Activated CD4-positive, alpha-beta T cell treated with anti-CD3 and anti-CD28 coated beads for 1 hour (primary cell): ENCODE results near the gene CACNA1S.

Experiments
- DNase-seq: peaks from one replicate; pipeline ENCODE4 v3.0.0-alpha.2; 2020

The CACNA1S gene

GRCh38 chr1:201023920-201024624 is 88.2 kb downstream of the CACNA1S start:
- DNase-seq = no peak

GRCh38 chr1:201023517-201023902 is 88.7 kb downstream of the CACNA1S start, which contains the start of gene KIF21B:
Gene KIF21B (minus strand): TSS chr1:201023714. CDS start chr1:201023383, 331 bp downstream.
- peak; percentile 86 for DNase-seq

DNA sequence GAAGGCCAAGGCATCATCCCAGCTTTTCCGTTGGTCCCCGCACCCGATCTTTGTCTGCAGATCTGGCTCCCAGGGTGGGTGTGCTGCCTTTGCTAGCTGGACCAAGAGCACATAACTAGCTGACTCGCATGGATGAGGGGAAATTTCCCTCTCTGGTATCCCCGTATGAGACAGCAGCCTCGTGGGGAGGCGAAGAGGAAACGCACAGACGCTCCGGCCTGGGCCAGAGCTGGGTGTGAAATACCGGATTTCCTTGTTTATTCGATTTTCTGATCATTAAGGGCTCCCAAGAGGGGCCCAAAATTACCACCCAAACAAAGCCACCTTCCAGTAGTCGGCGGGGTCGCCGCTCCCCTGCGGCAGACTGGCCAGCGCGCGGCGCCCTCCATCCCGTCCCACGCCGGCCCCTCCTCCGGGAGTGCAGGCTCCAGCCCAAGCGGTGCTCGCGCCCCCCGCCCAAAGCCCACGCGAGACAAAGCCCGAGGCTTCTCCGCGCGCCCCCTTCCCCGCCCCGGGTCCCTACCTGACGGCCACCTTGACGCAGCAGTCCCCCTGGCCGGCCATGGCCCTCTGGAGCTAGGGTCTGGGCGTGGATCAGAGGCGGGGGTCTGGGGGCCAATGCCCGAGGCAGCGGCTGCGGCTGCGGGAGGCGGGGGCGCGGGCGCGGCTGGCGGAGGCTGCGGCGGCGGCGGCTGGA is 89.3 kb downstream of the CACNA1S start:
- no peak for DNase-seq

DNA sequence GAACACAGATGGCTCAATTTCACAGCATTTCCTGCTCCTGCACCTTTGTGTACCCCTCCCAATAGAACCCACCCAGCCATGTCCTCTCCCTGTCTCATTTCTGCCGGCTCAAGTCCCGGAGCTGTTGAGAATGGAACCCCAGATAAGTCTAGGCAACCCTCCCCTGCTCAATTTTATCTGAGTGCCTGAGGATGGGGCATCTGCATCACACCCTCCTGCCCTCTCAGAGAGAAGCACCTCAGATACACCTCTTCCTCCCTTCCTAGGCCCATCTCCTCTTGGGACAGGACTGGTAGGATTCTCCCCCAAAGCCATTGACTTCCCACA is 89.8 kb downstream of the CACNA1S start:
- no peak for DNase-seq

GRCh38 chr1:201021630-201022492 is 90.4 kb downstream of the CACNA1S start:
- no peak for DNase-seq

GRCh38 chr1:201020721-201021629 is 91.3 kb downstream of the CACNA1S start:
- DNase-seq = no peak

DNA sequence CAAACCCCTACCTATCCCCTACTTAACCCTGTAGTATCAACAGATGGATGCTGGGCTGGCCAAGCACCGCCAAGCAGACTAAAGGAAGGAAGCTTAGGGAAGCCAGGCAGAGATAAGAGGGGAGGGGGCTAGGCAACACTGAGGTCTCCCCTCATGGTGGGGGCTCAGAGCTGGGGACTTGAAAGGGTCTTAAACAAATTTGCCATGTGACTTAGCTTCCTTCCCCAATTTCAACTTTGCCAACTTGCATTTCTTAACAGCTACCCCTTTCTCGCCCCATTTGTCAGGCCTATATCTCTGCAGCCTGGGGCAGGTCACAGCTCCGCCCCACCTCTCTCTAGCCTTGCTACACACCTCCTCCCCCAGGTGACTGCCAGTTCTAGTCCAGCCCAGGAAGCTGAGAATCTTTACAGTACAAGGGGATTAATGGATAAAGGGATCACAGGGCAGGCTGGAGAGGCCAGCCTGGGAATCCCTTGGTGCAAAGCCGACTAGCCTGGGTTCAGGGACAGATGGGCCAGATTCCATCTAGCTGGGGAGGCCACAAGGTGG is 92.1 kb downstream of the CACNA1S start:
- DNase-seq = no peak

- DNase-seq = peak; percentile 81
Observed at GRCh38 chr1:201019321-201019977, 92.8 kb downstream of the CACNA1S start.

DNA sequence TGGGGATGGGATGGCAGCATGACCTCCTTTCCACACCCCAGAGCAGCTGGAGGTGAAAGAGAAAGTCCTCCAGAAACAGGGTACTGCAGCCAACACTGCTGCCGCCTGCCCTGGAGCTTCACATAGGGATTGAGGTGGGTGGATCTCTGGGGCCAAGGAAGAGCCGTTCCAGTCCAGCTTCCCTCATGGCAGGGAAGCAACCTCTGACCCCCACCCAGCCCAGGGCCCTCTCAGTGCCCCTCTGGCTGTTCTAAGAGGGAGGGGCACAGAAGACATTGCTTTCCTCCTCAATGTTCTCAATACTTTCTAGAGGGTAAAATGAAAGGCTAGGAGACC is 94.4 kb downstream of the CACNA1S start:
- no peak for DNase-seq

- no peak for DNase-seq
Observed at GRCh38 chr1:201016943-201017827, 95.0 kb downstream of the CACNA1S start.

- no peak for DNase-seq
Observed at GRCh38 chr1:201016211-201016651, 96.0 kb downstream of the CACNA1S start.

GRCh38 chr1:201015551-201016091 is 96.6 kb downstream of the CACNA1S start:
- DNase-seq = no peak

DNA sequence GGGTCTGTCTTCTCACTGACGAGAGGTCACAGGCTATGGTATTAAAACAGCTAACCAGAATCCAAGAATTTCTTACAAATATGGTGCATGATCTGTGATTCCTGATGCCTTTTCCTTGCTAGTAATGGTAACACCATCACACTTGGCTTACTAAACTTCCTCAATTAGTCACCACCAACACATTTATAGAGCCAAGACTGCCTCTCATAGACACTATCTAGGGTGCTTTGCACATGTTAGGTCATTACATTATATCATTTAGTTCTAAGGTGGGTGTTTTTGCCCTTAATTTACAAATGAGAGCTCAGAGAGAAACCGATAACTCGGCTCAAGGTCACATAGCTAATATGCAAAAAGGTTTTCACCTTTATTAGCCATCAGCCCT is 97.4 kb downstream of the CACNA1S start:
- DNase-seq = no peak

GRCh38 chr1:201013991-201014815 is 98.0 kb downstream of the CACNA1S start:
- no peak for DNase-seq

GRCh38 chr1:201013031-201013485 is 99.2 kb downstream of the CACNA1S start:
- no peak for DNase-seq

- no peak for DNase-seq
Observed at GRCh38 chr1:201011616-201012015, 100.6 kb downstream of the CACNA1S start.

GRCh38 chr1:201009962-201010645 is 102.1 kb downstream of the CACNA1S start:
- no peak for DNase-seq

- no peak for DNase-seq
Observed at GRCh38 chr1:201008666-201009360, 103.4 kb downstream of the CACNA1S start.
